ENCODE results near the gene DPP6.

The DPP6 gene

DNA sequence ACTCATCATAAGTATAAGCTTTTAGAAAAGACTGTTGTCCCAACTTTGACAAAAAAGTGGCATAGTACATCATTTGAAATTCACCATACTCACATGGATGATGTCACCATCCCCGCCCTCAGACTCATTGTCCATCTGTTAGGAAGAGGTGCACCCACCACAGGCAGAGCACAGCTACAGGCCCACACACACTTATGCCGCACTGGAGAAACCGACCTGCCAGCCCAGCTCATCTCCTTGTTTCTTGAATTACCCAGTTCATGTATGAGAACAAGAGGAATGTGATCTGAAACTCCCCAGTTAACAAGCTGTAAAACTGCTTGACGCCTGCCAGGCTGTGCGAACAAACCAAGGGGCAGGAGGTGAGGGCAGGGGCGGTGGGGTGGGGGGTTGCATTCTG, 312.0 kb downstream of the DPP6 start:
- TF ChIP-seq, protein P1, sequence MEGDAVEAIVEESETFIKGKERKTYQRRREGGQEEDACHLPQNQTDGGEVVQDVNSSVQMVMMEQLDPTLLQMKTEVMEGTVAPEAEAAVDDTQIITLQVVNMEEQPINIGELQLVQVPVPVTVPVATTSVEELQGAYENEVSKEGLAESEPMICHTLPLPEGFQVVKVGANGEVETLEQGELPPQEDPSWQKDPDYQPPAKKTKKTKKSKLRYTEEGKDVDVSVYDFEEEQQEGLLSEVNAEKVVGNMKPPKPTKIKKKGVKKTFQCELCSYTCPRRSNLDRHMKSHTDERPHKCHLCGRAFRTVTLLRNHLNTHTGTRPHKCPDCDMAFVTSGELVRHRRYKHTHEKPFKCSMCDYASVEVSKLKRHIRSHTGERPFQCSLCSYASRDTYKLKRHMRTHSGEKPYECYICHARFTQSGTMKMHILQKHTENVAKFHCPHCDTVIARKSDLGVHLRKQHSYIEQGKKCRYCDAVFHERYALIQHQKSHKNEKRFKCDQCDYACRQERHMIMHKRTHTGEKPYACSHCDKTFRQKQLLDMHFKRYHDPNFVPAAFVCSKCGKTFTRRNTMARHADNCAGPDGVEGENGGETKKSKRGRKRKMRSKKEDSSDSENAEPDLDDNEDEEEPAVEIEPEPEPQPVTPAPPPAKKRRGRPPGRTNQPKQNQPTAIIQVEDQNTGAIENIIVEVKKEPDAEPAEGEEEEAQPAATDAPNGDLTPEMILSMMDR (IDR thresholded peaks at IDR 0.05; ENCODE audit: control insufficient read depth, extremely low read depth, insufficient read depth): no peak
- H3K4me3 ChIP-seq (ENCODE audit: low read depth, low read length): no peak overlapping the region
- no peak for DNase-seq (ENCODE audit: low read depth)

DNA sequence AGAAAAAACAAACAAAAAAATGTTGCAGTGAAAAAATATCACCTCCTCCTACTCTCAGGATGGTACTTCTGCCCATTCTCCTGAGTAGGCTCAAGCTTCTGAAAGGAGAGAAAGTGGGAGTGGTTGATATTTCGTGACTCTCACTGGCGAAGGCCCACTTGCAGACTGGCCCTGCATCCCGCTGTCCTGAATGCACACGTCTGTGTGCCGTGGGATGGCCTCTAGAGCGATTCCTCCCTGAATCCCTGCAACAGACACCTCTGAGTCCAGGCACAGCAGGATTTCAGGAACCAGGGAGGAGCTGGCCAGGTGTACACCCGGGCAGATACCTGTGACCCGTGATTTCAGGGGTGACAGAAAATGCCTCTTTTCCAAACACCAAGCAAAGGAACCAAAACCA, 319.2 kb downstream of the DPP6 start:
- TF ChIP-seq, protein P1 (IDR thresholded peaks at IDR 0.05; ENCODE audit: control insufficient read depth, extremely low read depth, insufficient read depth): no peak
- no peak for DNase-seq (ENCODE audit: low read depth)
- no peak overlapping the region for H3K4me3 ChIP-seq (ENCODE audit: low read depth, low read length)

DNA sequence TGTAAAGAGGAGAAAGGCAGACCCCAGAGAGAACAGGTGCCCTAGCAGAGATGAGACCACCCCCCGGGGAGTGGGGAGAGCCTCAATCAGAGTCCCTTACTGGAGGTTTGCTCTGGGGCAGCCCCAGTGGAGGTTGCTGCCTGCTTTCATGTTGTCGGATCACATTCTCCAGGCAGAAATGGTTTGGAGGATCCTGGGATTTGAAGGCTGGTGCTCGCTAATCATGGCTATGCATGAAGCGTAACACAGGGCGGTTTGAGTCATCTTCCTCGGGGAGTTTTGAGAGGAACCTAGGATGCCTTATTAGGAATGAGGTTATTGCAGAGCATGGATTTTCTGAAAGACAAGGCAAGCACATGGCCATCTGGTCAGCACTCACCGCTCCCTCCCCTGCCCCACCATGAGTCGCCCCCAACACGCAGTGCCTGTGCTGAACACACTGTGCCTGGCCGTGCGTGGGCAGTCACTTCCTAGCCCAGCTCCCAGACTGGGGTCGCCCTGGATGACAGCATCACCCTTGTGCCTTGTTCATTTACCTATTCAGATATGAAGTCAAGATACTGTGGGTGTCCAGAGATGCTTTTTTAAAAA, 319.9 kb downstream of the DPP6 start:
- no peak for DNase-seq (ENCODE audit: low read depth)
- no peak overlapping the region for H3K4me3 ChIP-seq (ENCODE audit: low read depth, low read length)
- TF ChIP-seq, protein P1 (IDR thresholded peaks at IDR 0.05; ENCODE audit: control insufficient read depth, extremely low read depth, insufficient read depth): no peak

DNA sequence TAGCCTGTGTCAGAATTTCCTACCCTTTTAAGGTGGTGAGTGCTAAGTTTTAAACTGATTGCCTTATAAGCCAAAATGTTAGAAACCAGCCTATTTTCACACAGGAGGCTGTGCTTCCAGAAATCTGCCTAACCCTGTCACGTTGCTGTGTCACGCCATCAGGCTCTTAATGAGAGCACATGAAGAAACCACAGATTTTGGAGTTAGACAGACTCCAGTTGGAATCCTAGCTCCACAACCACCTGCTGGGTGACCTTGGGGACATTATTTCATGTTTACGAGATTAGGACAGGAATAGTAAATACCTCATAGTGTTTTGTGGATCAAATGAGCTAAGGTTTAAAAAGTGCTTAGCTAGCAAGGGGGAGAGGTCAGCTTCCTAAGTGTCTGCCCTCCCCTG, 321.8 kb downstream of the DPP6 start:
- TF ChIP-seq, protein P1 (IDR thresholded peaks at IDR 0.05; ENCODE audit: control insufficient read depth, extremely low read depth, insufficient read depth): no peak
- no peak for DNase-seq (ENCODE audit: low read depth)
- no peak overlapping the region for H3K4me3 ChIP-seq (ENCODE audit: low read depth, low read length)

DNA sequence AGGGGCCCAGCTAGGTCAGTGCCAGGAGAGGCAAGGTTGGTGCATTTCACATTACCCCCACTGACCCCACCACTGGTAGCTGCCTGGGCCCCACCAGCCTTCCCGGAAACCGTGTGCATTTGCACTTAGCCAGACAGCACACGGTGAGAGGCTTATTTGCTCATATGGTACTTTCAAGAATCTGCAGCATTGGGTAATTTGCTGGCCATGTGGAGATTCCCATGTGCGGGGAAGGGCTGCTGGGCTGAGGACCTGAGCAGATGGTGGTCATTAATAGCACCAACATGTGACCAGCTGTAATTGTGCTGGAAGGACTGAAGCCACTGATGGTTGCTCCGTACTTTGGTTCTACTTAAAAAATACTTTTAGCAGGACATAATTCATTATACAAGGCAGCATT, 323.8 kb downstream of the DPP6 start:
- DNase-seq (ENCODE audit: low read depth): no peak
- TF ChIP-seq, protein P1 (IDR thresholded peaks at IDR 0.05; ENCODE audit: control insufficient read depth, extremely low read depth, insufficient read depth): no peak
- H3K4me3 ChIP-seq (ENCODE audit: low read depth, low read length): no peak overlapping the region

DNA sequence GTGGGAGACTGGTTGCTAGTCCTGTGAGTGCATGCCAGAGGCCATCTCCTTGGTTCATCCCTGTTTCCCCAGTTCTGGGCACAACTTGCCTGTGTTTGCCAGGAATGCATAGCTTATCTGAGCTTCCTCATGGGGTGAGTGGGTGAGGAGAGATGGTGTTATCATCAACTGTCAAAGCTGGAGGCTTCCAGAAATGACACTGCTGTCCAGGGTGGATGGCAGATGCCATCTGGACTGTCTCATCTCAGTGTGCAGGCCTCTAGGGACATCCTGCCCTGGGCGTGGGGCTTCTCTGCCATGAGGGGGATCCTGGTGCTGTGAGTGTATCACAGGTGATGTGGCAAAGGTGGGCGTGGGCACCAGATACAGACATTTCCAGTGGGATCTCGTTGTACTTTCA, 328.6 kb downstream of the DPP6 start:
- TF ChIP-seq, protein P1 (IDR thresholded peaks at IDR 0.05; ENCODE audit: control insufficient read depth, extremely low read depth, insufficient read depth): no peak
- H3K4me3 ChIP-seq (ENCODE audit: low read depth, low read length): no peak overlapping the region

DNA sequence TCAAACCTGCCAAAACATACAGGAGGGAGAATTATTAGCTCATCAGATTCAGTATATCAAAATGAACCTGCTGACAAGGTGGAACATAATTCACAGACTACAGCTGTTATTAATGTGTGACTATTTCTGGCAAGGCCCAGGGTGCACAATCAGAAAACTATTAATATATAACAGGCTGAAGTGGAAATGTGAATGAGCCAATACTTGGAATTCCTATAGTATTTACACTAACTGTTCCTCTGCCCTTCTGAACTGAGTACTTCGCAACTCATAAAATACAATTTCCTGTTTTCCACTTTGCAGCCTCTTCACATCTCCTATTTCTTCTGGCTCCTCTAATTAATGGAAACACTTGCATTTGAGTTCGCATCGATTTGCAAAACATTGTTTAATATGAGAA, 330.8 kb downstream of the DPP6 start:
- TF ChIP-seq, protein P1 (IDR thresholded peaks at IDR 0.05; ENCODE audit: control insufficient read depth, extremely low read depth, insufficient read depth): no peak
- no peak overlapping the region for H3K4me3 ChIP-seq (ENCODE audit: low read depth, low read length)
- DNase-seq (ENCODE audit: low read depth): no peak

More for the DNA sequence above, 328.6 kb downstream of the DPP6 start:
- DNase-seq (ENCODE audit: low read depth): no peak

Measured in LNCaP clone FGC (cell line).